GM13977 (cell line): ENCODE results near the gene USP25.

Experiments used
- DNase-seq: peaks from one replicate; pipeline ENCODE4 v3.0.0; 2012; ENCODE audit warnings: low spot score
- in situ Hi-C: fragments of 300-500 bp; cut with MboI; formaldehyde crosslinking; loops from one replicate; pipeline ENCODE4 v1.12.0; 2022; ENCODE audit warnings: low sequenced_read_pairs, low pct_unique_long_range_greater_than_20kb, mixed read lengths, inconsistent platforms; ENCODE audit not compliant: unreplicated experiment
- TF ChIP-seq, protein P1 (sequence below): IDR thresholded peaks from 2 replicates; pipeline ENCODE4 v1.5.1; 2012; ENCODE audit warnings: mild to moderate bottlenecking, control low read depth; ENCODE audit not compliant: insufficient read depth; ENCODE audit errors: extremely low read depth, missing control alignments

USP25 gene

DNA sequence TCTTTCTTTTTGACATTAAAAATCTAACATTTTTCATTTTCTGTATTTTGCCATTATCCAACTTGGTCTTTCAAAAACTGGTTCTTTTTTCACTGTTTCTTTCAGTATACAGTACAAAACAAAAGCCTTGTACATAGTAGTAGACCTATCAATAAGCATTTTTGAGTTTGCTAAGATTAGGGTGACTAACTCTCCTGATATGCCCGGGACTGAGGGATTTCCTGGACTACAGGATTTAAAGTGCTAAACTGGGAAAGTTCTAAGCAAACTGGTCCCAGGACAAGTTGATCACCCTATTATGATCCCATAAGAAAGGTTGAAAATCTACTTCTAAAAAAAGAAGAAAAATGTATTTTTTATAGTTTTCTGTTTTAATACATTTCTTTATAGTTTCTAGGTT lies 120.9 kb downstream of the USP25 start:
- in situ Hi-C loops: no loop called here
- TF ChIP-seq, protein P1, sequence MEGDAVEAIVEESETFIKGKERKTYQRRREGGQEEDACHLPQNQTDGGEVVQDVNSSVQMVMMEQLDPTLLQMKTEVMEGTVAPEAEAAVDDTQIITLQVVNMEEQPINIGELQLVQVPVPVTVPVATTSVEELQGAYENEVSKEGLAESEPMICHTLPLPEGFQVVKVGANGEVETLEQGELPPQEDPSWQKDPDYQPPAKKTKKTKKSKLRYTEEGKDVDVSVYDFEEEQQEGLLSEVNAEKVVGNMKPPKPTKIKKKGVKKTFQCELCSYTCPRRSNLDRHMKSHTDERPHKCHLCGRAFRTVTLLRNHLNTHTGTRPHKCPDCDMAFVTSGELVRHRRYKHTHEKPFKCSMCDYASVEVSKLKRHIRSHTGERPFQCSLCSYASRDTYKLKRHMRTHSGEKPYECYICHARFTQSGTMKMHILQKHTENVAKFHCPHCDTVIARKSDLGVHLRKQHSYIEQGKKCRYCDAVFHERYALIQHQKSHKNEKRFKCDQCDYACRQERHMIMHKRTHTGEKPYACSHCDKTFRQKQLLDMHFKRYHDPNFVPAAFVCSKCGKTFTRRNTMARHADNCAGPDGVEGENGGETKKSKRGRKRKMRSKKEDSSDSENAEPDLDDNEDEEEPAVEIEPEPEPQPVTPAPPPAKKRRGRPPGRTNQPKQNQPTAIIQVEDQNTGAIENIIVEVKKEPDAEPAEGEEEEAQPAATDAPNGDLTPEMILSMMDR: no peak

DNA sequence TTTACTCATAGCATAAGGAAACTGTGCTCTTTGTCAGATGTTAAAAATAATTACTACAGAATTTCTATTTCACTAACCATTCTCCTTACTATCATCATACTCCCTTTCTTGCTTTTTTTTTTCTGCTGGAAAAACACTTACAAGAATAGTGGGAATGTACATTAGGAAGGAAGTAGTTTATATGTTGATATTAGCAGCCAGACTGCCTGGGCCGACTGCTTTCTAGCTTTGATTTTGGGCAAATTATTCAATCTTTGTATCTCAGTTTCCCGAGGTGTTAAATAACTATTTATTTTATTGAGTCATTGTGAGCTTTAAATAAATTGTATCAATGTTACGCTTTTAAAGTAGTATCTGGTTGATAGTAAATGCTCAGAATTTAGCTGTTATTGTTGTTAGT lies 122.4 kb downstream of the USP25 start:
- no peak for DNase-seq
- in situ Hi-C loops: no loop called here
- TF ChIP-seq, protein P1: no peak

More for the DNA sequence above, 120.9 kb downstream of the USP25 start:
- DNase-seq: no peak

DNA sequence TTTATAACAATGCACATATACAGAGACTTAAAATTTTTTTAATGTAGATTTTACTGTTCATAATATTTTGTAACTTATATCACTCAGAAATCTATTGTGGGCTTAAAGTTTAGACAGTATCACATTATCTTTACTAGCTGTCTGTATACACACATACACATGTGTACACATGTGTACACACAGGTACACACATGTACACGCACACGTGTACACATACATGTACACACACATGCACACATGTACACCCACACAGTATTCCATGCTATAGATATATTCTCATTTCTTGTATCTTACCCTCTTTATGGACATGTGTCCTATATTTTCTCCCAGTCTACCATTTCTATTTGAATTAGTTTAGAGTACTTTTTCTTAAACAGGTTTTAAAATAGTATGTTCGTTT lies 123.3 kb downstream of the USP25 start:
- TF ChIP-seq, protein P1: no peak
- DNase-seq: no peak
- in situ Hi-C loops: no loop called here

- no peak for DNase-seq
- in situ Hi-C loops: no loop called here
- TF ChIP-seq, protein P1: no peak
These were observed 127.0 kb downstream of the USP25 start for GRCh38 chr21:15856813-15857212.

- TF ChIP-seq, protein P1: no peak
- no peak for DNase-seq
- in situ Hi-C loops: no loop called here
These were observed 128.0 kb downstream of the USP25 start for GRCh38 chr21:15857740-15858139.

DNA sequence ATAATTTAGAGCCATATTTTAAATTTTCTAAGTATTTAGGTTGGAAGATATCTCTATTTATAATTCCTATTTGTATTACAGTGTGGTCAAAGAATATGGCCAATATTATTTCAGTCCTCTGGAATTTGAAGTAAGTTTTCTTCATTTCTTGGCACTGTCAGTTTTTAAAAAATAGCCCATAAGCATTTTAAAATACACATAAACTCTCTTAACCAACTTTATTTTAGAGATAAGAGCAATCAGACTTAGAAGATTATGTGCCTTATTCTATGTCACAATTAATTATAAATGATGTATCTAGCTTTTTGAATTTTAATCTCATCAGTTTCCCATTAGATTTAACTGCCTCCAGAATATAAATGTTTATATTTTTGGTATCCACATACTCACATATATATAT lies 130.8 kb downstream of the USP25 start:
- in situ Hi-C loops: no loop called here
- TF ChIP-seq, protein P1: no peak

DNA sequence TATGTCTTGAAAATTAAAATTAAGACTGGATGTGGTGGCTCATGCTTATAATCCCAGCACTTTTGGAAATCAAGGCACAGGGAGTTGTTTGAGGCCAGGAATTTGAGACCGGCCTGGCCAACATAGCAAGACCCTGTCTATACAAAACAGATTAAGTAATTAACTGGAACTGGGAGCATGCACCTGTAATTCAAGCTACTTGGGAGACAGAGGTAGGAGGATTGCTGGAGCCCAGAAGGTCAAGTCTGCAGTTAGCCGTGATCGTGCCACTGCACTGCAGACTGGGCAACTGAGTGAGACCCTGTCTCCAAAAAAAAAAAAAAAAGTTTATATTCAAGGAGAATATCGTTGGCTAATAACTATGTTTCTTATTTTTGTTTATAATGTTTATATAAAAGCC lies 139.2 kb downstream of the USP25 start:
- in situ Hi-C loops: no loop called here
- no peak for DNase-seq
- TF ChIP-seq, protein P1: no peak

More for the DNA sequence above, 130.8 kb downstream of the USP25 start:
- no peak for DNase-seq
